ENCODE data around the gene RPS2.
A peak's percentile ranks its signal among the peaks of the same experiment; 100 is the strongest.

The RPS2 gene

DNA sequence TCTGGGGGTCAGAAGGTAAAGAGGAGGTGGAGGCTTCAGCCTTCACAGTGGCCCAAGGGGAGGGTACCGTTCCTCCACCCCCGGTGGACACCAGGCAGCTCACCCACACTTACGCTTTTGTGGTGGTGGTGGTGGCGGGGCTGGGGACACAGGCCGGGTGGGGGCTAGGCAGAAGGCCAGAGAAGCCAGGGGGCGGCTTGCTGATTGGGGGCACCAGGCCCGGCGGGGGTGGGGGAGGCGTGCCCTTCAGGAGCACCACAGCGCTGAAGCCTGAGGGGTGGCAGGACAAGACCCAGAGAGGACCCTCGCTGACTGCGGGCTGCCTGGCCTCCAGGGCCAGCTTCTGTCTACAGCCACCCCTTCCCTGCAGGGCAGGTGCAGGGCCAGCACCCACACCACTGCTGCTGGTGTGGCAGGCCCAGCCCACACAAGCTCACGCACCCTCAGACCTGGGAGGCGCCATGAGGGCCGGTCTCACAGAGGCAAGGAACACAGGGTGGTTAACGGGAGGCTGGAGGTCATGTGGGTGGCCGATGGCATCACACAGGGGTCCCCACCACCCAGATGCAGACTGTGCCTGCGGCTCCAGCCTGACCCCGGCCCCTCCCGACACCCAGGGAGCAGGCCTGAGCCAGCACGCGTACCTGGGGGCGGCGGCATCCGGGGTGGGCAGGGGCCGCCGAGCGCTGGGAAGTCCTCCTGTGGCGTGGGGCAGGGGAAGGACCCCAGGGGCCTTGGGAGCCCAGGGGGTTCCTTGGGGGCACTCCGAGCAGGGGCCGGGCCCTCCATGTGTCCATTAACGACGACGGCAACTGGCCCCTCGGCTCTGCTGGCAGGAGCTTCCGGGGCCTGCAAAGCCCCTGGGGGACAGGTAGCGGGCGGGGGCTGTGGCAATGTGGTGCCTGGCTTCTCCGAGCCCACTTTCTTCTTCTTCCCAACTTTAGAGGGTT lies 34.5 kb upstream of the RPS2 start:
- no peak for DNase-seq (ENCODE audit: low read depth in 2 of 2)

DNA sequence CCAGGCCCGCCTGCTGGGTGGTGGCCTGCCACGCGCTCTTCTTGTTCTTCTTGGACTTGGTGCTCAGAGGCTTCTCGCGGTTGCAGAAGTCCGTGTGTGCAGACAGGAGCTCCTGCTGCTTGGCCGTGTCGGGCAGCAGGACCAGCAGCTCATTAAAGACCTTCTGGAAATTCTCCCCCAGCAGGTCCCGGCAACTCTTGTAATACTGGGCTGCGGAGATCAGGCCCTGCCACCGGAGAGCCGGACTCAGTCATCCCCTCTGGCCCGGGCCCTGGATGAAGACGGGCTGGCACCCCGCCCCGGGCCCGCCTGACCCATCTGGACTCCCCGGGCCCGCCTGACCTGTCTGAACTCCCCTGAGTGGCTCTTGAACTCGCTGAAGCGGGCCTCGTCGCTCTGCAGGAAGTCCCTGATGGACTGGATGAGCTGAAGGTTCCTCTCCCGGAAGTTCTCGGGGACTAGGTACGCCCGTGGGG lies 33.8 kb upstream of the RPS2 start:
- DNase-seq (ENCODE audit: low read depth in 2 of 2) = no peak

DNA sequence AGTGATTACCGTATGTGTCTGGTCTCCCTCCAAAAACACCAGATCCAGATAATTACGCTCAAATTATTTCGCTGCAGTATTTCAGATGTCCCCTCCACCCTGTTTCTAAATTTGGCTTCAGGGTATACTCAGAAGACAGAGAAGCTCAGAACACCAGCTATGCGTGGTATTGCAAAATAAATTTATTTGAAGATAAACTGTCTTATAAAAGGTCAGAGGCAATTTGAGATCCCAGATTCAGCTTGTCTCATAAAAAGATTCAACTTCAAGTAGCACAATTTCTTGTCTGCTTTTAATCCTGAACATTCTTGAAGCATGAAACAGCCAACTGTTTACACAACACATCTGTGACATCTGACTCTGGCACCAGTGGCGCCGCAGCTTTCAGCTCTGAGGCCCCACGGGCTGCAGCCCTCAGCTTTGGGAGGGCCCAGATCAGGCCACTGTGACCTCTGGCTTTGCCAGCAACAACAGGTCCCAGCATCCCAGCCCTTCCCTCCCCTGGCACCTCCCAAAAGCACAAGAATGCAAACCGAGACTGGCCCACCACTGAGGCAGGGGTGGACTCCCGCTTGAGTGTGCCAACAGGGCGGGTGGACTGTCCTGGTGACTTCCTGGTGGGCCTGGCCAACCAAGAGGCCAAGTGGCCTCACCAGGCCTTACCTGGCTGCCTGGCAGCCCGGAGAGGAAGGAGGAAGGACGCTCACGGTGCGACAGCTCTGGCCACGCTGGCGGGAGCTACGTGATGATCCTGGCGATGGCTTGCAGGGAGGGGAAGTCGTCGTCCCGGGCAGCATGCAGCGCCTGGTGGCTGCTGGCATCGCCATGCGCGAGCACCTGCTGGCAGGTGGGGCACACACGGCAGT lies 33.1 kb upstream of the RPS2 start:
- no peak for DNase-seq (ENCODE audit: low read depth in 2 of 2)

DNA sequence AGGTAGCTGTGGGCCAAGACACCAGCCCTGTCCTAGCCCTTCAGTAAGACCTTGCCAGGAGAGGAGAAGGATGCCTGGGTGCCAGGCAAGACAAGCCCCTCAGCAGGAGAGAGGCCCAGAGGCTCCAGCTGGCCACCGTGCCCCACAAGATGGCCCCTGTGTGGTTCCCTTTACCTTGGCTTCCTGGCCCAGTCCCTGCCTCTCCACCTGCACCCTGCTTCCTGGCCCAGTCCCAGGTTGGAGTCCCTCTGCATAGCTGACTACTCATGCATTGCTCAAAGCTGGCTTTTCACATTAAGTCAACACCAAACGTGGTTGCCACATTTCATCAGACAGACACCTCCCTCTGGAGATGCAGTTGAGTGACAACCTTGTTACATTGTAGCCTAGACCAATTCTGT lies 29.1 kb upstream of the RPS2 start:
- DNase-seq (ENCODE audit: low read depth in 2 of 2) = no peak

DNA sequence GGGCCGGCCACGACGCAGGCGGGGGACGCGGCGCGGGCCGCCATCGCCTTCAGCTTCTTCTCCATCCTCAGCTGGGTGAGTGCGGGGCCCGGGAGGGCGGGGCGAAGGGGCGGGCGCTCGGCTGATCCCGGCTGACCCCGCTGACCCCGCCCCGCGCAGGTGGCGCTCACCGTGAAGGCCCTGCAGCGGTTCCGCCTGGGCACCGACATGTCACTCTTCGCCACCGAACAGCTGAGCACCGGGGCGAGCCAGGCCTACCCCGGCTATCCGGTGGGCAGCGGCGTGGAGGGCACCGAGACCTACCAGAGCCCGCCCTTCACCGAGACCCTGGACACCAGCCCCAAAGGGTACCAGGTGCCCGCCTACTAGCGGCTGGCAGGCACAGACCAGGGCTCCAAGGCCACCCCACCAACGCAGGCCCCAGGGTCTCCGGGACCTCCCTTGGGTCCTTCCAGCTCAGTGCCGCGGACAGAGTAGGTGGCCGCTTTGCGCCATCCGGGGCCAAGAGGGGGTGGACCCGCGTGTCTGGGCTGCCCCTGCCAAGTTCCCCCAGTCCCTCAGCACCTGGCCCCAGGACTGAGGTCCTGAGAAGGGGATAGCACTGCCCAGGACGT lies 28.2 kb upstream of the RPS2 start:
- no peak for DNase-seq (ENCODE audit: low read depth in 2 of 2)

DNA sequence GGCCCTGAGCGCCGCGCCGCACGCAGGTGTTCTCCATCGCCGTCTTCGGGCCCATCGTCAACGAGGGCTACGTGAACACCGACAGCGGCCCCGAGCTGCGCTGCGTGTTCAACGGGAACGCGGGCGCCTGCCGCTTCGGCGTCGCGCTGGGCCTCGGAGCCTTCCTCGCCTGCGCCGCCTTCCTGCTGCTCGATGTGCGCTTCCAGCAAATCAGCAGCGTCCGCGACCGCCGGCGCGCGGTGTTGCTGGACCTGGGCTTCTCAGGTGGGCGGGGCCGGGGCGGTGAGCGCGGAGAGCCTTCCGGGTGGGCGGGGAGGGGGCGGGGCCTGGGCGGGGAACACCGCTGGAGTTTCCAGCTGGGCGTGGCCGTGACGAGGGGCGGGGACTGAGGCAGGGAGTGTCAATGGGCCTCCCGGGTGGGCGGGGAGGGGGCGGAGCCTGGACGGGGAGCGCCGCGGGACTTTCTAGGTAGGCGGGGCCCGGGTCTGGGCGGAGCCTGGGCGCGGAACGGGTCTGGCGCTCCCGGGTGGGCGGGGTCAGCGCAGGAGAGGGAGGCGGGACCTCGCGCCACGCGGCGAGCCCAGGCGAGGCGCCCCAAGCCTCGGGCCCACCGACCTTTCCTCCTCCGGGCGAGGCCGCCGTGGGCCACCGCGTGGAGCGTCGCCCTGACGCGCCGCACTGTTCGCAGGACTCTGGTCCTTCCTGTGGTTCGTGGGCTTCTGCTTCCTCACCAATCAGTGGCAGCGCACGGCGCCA lies 27.5 kb upstream of the RPS2 start:
- peak; percentile 97 for DNase-seq (ENCODE audit: low read depth in 2 of 2)

DNA sequence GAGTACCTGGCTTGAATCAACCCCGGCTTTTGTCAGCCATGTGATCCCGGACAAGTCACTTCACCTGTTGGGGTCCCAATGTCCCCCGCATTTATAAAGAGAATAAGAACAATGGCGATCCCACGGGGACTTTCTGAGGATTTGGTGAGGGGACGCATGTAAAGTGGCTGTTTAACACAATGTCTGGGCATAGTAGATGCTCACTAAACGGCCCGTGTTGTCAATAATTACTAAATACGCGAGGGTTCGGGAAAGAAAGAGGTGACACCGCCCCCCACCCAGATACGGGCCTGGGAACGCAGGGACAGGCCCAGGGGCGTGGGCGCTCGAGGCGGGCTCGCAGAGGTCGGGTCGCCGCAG lies 26.9 kb upstream of the RPS2 start:
- DNase-seq (ENCODE audit: low read depth in 2 of 2) = no peak

DNA sequence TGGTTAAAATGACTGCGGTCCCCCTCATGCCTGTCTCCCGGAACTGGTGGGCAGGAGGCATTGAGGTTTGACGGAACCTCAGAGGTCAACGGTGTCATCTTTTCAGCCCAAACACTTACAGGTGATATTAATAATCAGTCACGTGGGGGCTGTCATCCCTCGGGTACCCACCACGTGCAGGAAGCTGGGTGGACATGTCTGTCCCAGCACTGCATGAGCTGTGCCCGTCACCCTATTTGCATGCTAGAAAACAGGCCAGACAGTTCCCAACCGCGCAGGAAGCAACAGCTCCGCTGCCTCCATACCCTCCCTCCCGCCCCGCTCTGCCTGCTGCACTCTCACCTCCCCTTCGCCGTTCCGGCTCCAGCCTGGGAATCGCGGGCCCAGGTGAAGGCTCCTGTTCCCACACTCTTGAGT lies 26.5 kb upstream of the RPS2 start:
- DNase-seq (ENCODE audit: low read depth in 2 of 2) = peak in 1 of 2 donors; percentile 47

DNA sequence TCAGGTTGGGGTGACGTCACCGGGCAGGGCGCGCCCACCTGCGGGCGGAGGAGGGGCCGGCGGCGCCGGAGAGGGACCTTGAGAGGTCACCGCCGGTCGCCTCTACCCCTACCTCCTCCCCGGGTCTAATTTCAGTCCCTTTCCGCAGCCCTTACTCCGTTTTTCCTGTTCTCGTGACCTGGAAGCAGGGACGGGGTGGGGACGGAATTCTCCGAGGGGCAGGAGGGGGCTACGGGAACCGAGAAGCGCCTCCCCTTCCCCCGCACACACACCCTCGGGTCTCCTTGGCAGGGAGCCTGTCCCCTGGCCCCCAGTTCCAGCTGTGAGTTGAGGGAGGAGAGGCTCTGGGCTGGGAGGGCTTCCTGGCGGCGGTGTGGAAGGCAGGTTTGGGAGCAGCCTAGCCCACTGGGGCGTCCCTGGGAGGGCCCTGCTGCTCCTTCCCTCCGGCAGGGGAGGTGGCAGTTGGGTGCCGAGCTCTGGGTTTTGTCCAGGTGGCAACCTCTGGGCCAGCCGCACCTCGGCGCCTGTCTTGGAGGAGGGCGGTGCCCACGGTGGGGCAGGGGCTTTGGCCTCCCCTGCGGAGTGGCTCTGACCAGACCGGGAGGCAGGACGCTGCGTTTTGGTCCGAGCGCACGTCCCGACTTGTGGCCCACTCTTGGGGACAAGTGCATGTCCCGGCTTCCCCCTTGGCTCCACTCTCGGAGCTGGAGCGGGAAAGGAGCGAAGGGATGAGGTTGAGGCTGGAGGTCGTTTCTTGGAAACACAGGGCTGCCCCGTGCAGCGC lies 25.9 kb upstream of the RPS2 start:
- no peak for DNase-seq (ENCODE audit: low read depth in 2 of 2)

DNA sequence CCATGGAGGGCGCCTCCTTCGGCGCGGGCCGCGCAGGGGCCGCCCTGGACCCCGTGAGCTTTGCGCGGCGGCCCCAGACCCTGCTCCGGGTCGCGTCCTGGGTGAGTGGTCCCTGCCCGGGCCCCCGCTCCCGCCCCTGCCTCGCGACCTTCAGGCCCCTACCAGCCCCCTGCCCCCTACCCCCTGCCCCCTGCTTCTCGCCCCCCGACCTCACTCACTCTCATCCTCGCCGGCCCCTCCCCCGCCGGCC lies 25.4 kb upstream of the RPS2 start:
- no peak for DNase-seq (ENCODE audit: low read depth in 2 of 2)

DNA sequence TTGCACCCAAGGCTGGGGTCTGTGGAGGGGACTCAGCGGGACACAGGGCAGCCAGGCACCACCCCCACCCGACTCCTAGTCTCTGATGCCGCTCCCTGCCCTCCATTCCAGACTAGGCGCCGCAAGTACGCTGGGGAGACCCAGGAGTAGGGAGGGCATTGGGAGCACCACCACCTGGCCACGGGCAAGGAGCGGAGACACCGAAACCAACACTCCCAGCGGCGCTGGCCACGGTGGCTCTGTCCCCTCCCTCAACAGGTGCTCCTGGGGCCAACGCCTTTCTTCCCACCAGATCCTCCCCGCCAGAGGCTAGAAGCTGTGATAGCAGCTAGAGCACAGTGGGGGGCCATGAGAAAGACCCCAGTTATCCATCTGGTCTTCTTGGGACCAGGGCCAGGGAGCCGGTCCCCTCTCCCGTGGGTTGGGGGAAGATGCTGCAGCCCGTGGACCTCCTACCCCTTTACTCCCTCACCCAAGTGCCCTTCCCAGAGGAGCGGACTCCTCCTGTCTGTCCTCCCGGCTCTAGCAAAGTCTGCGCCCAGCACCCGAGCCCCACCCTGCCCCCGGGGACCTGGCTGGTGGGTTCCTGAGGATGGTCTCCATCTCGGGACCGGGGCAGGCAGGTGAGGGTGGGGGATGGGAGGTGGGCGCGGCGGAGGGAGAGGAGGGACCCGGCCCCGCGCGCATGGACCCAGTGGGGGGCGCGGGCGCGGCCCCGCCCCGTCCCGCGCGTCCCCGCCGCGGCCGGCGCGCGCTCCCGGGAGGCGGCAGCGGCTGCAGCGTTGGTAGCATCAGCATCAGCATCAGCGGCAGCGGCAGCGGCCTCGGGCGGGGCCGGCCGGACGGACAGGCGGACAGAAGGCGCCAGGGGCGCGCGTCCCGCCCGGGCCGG lies 24.8 kb upstream of the RPS2 start, which contains the start of gene SYNGR3:
Gene SYNGR3 (plus strand): TSS at position 762 of the 892 bp plus-strand sequence. CDS start 133 bp downstream, outside the sequence.
- DNase-seq (ENCODE audit: low read depth in 2 of 2) = no peak

DNA sequence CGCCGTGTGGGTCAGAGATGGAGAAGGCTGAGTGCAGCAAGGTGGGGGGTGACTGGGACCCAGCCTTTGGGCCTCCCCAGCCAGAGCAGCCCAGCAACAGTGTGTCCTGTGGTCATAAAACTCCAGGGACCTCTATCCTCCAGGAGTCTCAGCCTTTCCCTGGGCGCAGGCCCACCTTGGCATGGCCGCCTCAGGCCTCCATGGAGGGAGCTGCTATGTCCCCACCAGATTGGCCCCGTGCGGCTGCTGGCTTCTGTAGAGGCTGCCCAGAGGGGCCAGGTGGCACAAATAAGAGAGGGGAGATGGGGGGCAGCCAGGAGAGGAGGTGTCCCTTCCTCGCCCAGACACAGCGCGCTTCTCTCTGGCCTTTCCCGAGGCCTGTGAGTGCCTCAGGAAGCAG lies 22.6 kb upstream of the RPS2 start:
- DNase-seq (ENCODE audit: low read depth in 2 of 2) = no peak

DNA sequence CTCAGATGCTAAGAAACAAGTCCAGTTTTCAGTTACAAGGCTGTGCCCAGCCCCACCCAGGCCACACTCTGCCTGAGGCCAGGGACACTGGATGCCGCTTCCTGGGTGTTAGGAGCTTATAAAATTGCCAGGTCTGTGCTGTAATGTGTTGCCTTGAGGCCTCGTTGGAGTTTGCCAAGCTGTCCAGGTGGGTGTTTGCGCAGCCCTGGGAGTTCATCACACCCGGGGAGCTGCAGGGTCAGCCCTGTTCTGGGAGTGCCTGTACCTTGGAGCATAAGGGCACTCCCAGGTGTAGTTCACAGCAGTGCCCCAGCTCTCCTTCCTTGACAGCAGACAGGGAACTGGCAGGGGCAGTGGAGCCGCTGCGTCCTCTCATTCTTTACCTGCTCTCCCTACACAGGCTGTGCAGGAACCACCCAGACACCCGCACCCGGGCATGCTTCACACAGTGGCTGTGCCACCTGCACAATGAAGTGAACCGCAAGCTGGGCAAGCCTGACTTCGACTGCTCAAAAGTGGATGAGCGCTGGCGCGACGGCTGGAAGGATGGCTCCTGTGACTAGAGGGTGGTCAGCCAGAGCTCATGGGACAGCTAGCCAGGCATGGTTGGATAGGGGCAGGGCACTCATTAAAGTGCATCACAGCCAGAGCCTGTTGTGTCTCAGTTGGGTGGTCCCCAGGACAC lies 21.0 kb upstream of the RPS2 start:
- DNase-seq (ENCODE audit: low read depth in 2 of 2) = no peak

GRCh38 chr16:1984347-1985225 lies 20.0 kb upstream of the RPS2 start:
- no peak for DNase-seq (ENCODE audit: low read depth in 2 of 2)

DNA sequence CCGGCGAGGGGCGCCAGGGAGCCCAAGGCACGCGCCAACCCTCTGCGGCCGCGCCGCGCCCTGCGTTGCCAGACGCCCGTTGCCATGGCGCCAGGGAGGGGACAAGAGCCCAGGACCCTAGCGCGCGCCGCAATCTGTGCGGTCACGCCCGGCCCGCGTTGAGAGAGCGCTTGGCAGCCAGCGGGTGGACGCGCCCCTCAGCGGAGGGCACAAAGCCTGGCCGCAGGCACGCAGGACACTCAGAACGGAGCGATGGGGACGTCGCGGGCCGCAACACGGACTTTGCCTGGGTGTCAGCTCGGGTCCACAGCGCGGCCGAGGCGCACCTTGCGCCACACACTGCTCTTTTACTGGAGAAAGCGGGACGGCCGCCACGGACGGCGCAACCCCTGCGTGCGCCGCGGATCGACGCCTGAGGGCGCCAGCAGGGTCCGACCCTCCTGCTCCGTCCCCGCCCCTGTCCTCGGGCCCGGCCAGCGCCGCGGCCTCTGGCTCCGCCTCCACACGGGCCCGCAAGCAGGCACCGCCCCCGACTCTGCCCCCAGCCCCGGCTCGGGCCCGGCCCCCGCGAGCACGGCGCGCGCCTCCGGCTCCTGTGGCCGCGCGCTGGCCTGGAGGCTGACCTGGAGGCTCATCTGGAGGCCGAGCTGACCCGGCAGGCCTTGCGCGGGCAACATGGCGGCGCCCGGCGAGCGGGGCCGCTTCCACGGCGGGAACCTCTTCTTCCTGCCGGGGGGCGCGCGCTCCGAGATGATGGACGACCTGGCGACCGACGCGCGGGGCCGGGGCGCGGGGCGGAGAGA lies 19.1 kb upstream of the RPS2 start, which contains the start of gene GFER:
Gene GFER (plus strand): TSS at position 650 of the 803 bp plus-strand sequence. CDS start 26 bp downstream, at position 676.
- peak in 1 of 2 donors; percentile 65 for DNase-seq (ENCODE audit: low read depth in 2 of 2)

DNA sequence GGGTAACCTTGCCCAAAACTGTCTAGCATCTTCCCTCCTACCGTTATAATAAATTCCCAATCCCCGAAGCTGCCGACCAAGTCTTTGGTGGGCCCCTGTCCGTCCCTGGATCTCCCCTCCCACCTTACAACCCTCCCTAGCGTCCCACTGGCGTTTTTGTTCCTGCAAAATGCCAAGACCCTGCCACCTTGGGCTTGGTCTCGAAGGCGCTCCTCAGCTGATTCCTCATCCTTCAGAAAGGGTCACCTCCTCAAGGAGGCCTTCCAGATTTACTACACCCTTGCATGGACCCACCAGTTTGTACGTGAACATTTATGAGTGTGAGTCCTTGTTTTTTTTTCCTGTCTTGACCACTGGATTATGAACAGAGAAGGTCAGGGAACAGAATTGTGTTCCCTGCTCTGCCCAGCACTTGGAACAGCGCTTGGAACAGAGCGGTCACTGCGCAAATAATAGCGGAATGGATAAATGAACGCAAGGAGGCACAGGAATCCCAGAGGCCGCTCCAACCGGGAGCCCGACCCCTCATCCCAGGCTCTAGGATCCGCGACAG lies 18.4 kb upstream of the RPS2 start:
- DNase-seq (ENCODE audit: low read depth in 2 of 2) = no peak

DNA sequence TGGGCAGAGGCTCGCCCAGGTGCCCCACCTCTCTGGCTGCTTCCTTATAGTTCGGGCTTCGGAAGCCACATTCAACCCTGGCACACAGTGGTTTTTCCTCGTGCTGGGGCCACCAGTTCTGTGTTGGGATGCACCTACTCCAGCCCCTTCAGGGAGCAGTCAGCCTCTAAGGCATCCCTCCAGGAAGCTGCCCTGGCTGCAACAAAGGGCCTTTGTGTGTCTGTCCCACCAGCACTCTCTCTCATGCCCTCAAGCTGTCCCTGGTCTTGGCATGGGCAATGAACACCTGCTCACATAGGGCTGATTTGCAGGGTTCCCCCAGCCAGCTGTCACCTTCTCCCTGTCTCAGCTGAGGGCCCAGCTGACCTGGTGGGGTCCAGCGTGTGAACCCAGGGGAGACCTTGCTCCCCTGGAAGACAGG lies 17.4 kb upstream of the RPS2 start:
- DNase-seq (ENCODE audit: low read depth in 2 of 2) = no peak
